NOMO-1 treated with dmso at 0.1 percent for 144 hours (cell line): ENCODE data around the gene KRTAP10-3.
"Not testable (repeated sequence)": the region's sequence is repeated elsewhere in the genome, so short reads cannot be mapped to it uniquely, and the experiment has no call there.

Source experiments
- DNase-seq: peaks from one replicate; lab custom pipeline; 2025; ENCODE audit not compliant: unreplicated experiment; lab: John Stamatoyannopoulos, UW

KRTAP10-3 gene

GRCh38 chr21:44550285-44550684, 8.3 kb downstream of the KRTAP10-3 start:
- not testable (repeated sequence) for DNase-seq

- no peak for DNase-seq
Measured at GRCh38 chr21:44549525-44550211, 8.9 kb downstream of the KRTAP10-3 start.

GRCh38 chr21:44548922-44549321, 9.7 kb downstream of the KRTAP10-3 start:
- no peak for DNase-seq

- DNase-seq: no peak
Measured at GRCh38 chr21:44548381-44548780, 10.2 kb downstream of the KRTAP10-3 start.

GRCh38 chr21:44547656-44548331, 10.8 kb downstream of the KRTAP10-3 start:
- no peak for DNase-seq

DNA sequence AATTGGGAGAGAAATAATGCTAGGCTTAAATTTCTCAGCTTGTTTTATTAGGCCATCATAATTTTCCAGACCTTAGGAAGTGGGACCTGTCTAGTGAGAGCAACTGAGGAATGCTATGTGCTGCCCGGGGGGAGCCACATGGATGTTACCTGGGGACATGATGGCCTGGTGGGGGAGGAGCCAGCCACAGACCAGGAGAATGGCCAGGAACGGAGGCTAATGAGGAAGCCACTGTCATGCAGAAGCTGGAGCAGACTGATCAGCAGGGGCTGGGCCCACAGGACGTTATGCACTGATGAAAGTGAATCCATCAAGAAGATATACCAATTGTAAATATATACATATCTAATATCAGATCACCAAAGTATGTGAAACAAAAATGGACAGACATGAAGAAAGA, 14.0 kb downstream of the KRTAP10-3 start:
- DNase-seq: no peak

GRCh38 chr21:44542716-44543115, 15.9 kb downstream of the KRTAP10-3 start:
- no peak for DNase-seq

- DNase-seq: no peak
Measured at GRCh38 chr21:44540741-44541288, 17.8 kb downstream of the KRTAP10-3 start.

DNA sequence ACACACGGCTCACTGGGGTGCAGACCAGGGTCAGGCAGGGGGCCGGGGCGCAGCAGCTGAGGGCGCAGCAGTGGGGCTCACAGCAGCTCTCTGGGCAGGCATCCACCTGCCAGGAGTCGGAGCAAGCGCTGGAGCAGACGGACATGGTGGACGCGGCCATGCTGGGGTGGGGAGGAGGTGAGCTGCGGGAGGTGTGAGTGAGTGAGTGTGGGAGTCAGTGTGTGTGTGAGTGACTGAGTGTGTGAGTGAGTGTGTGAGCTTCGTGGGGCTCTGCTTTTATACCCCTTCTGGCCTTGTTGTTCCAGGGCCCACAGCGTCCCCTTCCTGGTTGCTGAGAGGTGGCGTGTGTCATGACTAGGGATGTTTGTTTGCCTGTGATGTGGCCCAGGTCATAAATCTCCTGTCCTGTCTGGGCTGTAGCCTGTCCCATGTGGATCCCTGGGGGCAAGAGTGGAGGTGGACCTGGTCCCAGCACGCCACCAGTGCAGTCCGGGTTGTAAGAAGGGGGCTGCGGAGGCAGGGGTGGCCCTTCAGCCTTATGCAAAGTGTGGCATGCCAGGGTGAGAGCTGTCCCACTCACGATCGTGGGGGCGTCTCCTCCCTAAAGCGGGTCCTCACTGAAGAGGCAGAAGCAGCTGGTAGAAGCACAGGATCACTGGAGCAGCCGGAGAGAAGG, 18.5 kb downstream of the KRTAP10-3 start, which contains the start of gene KRTAP10-1:
Gene KRTAP10-1, minus strand, starts transcription at position 205 of the 676 bp plus-strand sequence. Its CDS starts 45 bp downstream, at position 160.
- no peak for DNase-seq

DNA sequence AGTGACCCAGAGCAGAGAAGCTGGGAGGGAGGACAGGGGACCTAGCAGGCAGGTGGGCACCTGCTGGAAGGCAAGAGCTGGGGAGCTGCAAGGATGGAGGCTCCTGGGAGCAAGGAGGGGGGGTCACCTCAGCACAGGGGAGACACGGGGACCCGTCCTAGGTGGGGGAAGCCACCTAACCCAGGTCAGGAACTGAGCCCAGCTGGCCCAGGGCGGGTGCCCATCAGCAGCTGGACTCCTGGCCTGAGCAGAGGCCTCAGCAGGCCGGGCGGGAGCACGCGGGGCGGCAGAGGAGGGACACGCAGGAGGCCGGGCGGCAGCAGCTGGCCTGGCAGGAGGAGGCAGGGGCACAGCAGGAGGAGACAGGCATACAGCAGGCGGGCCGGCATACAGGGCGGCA, 19.5 kb downstream of the KRTAP10-3 start:
- DNase-seq: no peak

- no peak for DNase-seq
Measured at GRCh38 chr21:44537930-44538911, 20.4 kb downstream of the KRTAP10-3 start.

DNA sequence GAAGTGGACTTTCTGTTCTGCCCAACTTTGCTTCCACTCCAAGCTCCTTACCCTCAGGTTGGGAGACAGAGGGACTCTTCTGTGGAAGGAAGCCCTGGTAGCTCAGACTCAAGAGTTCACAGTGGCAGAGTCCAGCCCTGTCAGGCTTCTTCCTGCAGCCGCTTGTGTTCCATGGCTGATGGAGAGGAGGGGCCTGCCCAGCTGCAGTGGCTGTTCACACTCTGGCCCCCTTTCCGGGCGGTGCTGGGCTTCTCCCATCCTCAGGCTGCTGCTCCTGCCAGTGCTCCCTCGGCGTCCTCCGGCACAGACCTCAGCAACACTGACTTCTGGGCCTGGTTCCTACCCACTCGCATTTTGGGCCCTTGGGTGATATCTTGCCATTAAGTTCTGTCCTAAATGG, 22.6 kb downstream of the KRTAP10-3 start:
- no peak for DNase-seq

DNA sequence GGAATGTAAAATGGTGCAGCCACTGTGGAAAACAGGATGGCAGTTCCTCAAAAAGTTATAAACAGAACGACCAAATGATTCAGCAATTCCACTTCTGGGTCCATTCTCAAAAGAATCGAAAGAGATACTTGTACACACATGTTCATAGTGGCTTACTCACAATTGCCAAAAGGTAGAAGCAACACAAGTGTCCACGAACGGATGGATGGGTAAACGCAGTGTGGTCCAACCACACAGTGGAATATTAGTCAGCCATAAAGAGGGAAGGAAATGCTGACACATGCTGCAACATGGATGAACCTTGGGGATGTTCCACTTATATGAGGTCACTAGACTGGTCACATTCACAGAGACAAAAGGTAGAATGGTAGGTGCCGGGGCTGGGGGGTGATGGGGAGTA, 23.9 kb downstream of the KRTAP10-3 start:
- no peak for DNase-seq

GRCh38 chr21:44533891-44534627, 24.5 kb downstream of the KRTAP10-3 start:
- DNase-seq: no peak

DNA sequence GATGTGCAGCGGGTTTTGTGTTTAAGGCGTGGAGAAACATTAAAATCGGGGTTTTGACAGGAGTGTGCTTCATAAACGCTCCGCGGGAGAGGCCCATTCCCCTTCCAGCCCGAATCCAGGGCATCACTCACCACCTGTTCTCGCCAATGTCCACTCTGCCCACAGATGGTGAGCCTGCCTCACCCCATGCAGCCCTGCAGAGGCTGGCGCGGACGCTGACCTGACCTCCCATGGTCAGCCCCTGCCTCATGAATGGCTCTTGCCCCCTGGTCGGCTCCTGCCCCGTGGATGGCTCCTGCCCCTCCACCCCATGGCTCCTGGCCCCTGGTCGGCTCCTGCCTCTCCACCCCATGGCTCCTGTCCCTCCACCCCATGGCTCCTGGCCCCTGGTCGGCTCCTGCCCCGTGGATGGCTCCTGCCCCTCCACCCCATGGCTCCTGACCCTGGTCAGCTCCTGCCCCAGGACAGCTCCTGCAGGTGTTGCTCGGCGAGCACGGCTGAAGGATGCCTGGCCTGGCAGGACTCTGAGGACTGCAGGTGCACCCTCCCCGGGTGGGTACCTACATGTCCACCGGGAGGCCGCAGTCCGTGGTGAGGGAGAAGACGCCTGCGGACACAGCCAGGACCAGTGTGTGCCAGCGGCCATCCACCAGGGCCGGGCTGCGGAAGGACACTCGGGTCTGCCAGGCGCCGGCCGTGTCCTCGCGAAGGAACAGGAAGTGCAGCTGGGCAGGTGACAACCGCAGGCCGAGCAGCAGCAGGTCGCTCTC, 25.3 kb downstream of the KRTAP10-3 start:
- no peak for DNase-seq

GRCh38 chr21:44532712-44533111, 25.9 kb downstream of the KRTAP10-3 start:
- no peak for DNase-seq

DNA sequence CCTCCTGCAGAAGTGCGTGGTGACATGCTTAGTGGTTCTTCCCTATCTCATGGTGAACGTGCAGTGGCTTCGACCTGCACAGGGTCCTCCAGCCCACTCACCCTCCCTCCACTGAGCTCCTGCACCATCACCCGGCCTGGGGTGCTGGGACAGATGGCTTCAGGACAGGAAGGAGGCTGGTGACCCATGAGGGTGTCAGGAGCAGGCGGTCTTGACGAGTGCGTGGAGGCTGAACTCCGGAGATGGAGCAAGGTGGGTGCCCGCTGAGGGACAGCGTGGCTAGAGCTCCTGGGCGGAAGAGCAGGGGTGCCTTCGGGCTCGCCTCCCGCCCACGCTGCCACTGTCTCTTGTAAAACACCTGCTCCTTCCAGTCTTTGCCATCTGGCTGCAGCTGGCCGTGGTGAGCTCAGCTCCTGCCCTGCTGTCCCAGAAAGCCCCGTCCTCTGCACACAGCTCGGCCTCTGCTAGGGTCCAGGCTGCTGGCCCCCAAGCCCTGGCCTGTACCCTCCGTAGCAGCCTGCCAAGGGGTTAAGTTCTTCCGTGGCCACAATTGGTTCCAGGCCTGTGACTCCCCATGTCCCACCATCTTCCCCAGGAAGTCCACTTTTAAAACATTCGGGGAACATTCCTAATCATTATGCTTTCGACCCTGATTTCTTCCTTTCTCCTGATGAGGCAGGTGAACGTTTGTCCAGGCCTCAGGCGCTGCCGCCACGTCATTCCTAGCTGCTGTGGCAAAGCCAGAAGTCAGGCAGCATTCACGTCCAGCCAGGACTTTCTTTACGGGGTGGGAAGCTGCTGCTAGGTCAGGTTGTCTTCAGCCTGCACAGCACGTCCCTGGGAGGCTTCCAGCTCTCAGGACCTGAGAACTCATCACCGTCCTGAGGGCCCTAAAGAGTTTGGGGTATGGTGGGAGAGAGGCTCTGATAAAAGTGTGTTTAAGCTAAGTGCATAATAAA, 26.7 kb downstream of the KRTAP10-3 start:
- DNase-seq: no peak
